ENCODE measurements around the gene PRR5. TPM values are rescaled to one million over a fixed set of nuclear protein-coding genes. Genes with fewer than 3 reads are reported as not detected.

The PRR5 gene
- total RNA-seq, 1 experiment from 2014 or later = 11.8 TPM

GRCh38 chr22:44683237-44683636 lies 18.8 kb upstream of the PRR5 start:
- no peaks in the 10 kb centered on the region for H3K9me3 Mint-ChIP-seq
- no peaks in the 10 kb centered on the region for H3K79me2 ChIP-seq (ENCODE audit: insufficient read depth, low read length)
- no peak overlapping the region for H3K18ac ChIP-seq (ENCODE audit: insufficient read length, low read depth, low read length)
- H2AK5ac ChIP-seq (ENCODE audit: insufficient read length, low read length) = no peak overlapping the region
- H3K23me2 ChIP-seq (ENCODE audit: insufficient read length, low read depth, low read length, poor library complexity, severe bottlenecking) = no peaks in the 10 kb centered on the region
- no CpG with 5 or more reads among the region's 5 CpGs for WGBS (ENCODE audit: extremely low coverage, insufficient read length, low lambda C conversion rate)
- H3K27ac ChIP-seq (ENCODE audit: insufficient read length, low read depth, low read length) = no peak overlapping the region
- H3K4ac ChIP-seq (ENCODE audit: low read depth, low read length) = no peak overlapping the region
- no peak overlapping the region for H2BK12ac ChIP-seq (ENCODE audit: insufficient read length, low read depth, low read length)
- H4K20me1 ChIP-seq (ENCODE audit: control insufficient read depth, insufficient read depth, insufficient read length) = no peaks in the 10 kb centered on the region
- no peak overlapping the region for H4K8ac ChIP-seq (replicated peaks; ENCODE audit: insufficient read length, low read depth, low read length)
- no peaks in the 10 kb centered on the region for H3K4me1 ChIP-seq (ENCODE audit: insufficient read depth, low read length)
- no peak for TF ChIP-seq CTCF (conservative IDR thresholded peaks at IDR 0.05)
- no peaks in the 10 kb centered on the region for H3K36me3 Mint-ChIP-seq (ENCODE audit: insufficient read depth in 1 of 3, low read depth in 3 of 3)
- no peak overlapping the region for H3K9ac ChIP-seq (ENCODE audit: extremely low read depth, insufficient read length, low read length)
- H3K4me1 Mint-ChIP-seq = peaks cover 10 to 32% of the 10 kb centered on the region in 2 experiments
- no peak for DNase-seq
- H3K56ac ChIP-seq (ENCODE audit: insufficient read length, low read depth, low read length) = no peak overlapping the region
- no peak overlapping the region for H4K5ac ChIP-seq (ENCODE audit: insufficient read length, low read depth, low read length)
- H3K27me3 Mint-ChIP-seq (ENCODE audit: low read depth) = peaks cover 3% of the 10 kb centered on the region; the same call in 1 of the 2 replicates
- H3K9me3 ChIP-seq (ENCODE audit: control insufficient read depth, low read depth, low read length) = no peaks in the 10 kb centered on the region
- no peaks in the 10 kb centered on the region for H3K27me3 ChIP-seq (ENCODE audit: insufficient read depth, low read length)
- H4K91ac ChIP-seq (ENCODE audit: insufficient read length, low read depth, low read length) = no peak overlapping the region
- H2BK20ac ChIP-seq (ENCODE audit: low read depth, low read length, poor library complexity, severe bottlenecking) = no peak overlapping the region
- H3K4me2 ChIP-seq (ENCODE audit: insufficient read depth, insufficient read length, low read length) = no peak overlapping the region
- no peak overlapping the region for H2AFZ ChIP-seq (ENCODE audit: low read length)
- H3T11ph ChIP-seq (ENCODE audit: low read length) = no peak overlapping the region
- no peaks in the 10 kb centered on the region for H3K79me1 ChIP-seq (ENCODE audit: insufficient read depth, low read depth, low read length, poor library complexity, severe bottlenecking)
- no peak overlapping the region for H3K27ac Mint-ChIP-seq
- no peak overlapping the region for H3K23ac ChIP-seq (ENCODE audit: insufficient read length, low read depth, low read length)
- no peak overlapping the region for H3K14ac ChIP-seq (ENCODE audit: insufficient read depth, low read length)
- no peak overlapping the region for H3K4me3 Mint-ChIP-seq
- H2BK5ac ChIP-seq (ENCODE audit: insufficient read length, low read length) = no peak overlapping the region
- no peak overlapping the region for H2BK120ac ChIP-seq (ENCODE audit: low read depth, low read length, poor library complexity, severe bottlenecking)
- H2BK15ac ChIP-seq (ENCODE audit: low read depth, low read length) = no peak overlapping the region
